GM19467 (cell line): Measurements from ENCODE around the gene PLXNA4.

Experiments
- ATAC-seq: cut with Tn5 transposase; IDR thresholded peaks from one replicate; pipeline ENCODE4 v1.9.1; 2021; ENCODE audit warnings: mild to moderate bottlenecking, moderate library complexity; ENCODE audit not compliant: unreplicated experiment

The PLXNA4 gene

DNA sequence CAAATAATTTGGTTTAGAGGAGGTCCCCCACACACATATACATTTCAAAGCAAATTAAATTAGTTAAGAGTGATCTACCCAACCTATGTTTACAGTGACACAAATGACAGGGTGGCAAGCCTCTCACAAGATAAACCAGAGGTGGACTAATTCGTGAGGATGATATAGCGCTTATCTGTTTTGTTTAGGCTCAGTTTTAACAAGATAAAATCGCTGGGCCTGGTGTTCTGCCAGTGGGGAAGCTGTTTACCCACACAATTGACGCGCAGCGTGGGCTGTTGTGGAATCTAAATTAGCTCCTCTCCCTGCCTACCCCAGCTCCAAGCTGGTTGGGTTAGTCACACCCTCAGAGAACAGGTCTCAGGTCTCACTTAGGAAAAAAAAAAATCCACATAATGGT is 16.7 kb upstream of the PLXNA4 start:
- no peak for ATAC-seq

DNA sequence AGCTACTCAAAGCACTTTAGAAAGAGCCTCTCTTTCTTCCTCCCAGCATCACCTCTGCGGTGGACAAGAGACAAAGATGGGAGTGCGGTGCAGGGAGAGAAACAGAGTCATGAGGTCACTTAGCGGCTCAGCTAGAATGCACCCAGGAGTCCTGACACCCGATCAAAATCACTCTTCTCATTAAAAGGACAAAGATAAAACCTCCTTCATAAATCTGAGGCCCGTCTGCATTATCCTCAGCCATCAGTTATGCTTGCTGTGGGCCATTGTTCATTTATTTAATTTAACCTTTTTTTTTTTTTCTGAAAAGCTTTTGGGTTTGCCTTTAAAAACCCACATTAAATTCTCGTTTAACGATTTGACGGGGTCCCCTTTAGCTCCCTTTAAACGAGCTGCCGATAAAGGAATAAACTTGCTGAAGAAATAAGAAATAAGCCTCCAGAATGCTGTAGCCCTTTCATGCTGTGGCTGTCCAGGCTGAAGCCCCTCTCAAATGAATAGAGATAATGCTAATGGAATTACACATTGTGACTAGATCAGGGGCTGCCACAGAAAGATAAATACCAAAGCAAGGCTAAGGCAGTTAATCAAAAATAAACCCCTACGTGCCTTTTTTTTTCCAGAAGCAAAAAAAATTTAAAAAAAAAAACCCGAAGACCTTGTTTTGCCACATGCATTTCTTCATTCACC is 16.1 kb upstream of the PLXNA4 start:
- ATAC-seq = no peak

DNA sequence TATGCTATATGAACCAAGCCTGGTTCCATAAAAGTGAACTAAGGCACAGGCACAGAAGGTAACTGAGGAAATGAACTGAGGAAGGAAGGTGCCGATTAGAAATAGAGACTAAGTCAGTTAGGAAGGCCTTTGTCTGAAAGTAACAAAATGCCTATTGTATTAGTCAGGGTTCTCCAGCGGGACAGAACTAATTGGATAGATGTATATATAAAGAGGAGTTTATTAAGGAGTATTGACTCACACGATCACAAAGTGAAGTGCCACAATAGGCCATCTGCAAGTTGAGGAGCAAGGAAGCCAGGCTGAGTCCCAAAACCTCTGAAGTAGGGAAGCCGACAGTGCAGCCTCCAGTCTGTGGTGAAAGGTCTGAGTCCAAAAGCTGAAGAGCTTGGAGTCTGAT is 13.9 kb upstream of the PLXNA4 start:
- ATAC-seq = no peak

DNA sequence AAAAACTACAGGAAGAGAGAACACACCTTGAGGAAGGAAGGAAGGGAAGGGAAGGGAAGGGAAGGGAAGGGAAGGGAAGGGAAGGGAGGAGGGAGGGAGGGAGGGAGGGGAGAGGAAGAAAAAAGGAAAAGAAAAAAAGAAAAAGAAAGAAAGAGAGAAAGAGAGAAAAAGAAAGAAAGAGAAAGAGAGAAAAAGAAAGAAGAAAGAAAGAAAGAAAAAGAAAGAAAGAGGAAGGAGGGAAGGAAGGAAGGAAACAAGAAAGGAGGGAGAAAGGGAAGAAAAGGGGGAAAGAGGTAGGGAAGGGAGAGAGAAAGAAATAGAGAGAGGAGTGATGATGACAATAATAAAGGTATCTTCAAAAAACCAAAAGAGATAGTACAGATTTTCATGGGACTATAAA is 12.3 kb upstream of the PLXNA4 start:
- ATAC-seq = no peak

DNA sequence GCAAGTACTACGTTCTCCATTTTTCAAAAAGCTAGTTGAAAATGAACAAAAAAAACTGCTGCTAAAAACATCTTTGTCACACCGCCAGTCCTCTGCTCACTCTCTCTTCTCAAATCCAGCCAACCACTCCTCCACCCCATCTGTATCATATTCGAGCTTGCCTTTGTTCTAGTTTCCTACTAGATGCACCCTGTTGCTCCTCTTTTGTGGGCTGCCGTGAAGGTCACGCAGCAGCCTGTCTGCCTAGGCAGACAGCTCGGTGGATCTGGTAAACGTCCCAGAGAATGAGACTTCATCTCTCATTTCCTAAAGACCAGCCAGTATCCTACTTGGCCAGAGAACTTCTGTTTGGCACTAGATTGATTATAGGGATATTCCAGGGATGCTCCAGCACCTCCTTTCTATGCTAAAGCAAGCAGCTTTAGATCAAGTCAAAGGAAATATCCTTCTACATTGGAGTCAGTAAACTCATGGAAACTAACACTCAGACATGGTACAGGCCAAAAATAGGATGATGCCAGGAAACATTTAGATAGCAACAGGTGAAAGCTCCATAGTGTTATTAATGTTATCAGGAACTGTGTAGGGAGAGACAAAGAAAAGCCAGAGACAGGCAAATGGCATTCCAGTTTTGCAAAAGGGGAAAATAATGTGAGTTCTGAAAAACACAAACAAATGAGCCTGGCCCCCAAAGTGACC is 8.7 kb upstream of the PLXNA4 start:
- no peak for ATAC-seq

DNA sequence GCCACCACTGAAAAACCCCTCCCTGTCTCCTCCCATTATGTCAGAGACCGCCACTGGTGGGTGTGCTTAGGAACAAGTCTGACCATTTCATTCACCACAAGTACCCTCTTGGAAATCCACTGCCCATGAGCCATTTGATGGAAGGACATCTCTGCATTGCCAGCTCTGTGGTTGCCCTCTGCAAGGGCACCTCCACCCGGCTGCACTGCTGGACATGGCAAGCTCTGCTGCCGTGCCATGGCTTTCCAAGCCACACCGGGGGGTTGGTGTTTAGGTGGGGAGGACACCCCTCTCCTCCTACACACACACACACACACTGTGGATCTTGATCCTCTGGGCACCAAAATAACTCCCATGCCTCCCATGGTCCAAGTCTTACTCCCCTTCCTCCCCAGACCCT is 5.2 kb upstream of the PLXNA4 start:
- ATAC-seq = no peak

DNA sequence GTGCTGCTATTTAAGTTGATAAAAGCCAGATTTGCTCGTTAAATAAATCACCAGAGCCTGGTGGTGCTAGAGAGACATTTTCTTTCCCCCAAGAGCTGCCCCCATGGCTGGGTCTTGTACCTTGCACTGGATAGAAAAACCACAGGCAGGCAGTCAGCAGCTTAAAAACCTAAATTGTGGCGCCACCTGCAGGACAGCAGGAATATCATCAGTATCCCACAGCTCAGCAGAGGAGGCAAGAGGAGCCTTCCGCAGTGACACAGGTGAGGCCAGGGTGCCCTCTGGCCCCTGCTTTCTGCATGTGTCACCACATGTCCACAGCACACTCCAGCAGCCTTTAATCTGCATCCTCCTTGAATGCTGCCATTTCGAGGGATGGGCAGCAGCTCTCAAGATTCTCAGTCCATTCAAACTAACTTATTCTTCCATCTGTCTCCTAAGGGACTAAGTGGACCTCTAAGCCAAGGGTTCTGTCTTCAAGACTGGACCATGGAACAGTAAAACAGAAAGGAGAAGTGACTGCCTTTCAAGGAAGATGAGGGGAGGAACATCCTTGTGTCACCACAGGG is 4.5 kb upstream of the PLXNA4 start:
- peak; percentile 59 for ATAC-seq

DNA sequence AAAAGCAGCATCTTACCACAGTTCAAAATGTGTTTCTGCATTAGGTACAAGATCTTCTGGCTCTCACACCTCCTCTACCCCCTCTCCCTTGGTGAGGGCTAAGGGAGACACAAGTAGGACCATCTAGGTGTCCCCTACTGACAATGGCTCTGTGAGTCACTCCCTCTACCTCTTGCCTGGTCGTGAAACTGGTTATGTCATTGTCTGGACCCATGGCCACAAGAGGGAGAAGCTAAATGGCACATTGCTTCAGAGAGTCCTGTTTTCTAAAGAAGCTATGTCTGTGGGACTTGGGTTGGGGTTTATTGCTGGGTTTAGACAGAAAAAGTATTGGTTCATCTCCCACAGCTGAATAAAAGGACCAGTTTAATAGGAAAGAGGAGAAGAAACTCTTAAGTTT is 4.0 kb upstream of the PLXNA4 start:
- no peak for ATAC-seq

DNA sequence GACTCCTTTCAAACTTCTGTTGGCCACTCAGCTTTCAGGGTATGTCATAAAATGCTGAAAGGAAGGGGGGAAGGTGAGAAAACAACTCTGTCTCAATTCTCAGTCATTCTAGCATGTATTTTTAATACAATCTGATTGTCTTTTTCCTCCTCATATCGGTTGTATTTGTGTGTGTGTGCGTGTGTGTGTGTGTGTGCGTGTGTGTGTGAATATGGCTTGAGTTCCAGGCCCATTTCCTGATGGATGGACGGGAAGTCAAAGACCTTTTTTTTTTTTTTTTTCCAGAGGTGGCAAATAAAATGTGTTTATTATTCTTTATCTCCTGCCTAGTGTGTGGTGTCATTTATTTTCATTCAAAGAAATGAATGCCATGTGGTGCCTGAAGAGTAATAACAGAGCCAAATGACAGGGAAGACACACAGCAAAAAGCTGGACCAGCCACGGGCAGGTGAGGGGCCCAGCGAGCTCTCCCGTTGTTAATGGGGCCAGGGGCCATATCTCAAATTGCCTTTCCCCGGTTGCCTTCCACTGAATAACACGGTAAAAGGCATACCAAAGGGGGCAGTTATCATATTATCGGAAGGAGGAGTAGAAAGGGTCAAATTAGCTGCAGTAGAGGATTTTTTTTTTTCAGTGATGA is 3.1 kb upstream of the PLXNA4 start:
- ATAC-seq = no peak

DNA sequence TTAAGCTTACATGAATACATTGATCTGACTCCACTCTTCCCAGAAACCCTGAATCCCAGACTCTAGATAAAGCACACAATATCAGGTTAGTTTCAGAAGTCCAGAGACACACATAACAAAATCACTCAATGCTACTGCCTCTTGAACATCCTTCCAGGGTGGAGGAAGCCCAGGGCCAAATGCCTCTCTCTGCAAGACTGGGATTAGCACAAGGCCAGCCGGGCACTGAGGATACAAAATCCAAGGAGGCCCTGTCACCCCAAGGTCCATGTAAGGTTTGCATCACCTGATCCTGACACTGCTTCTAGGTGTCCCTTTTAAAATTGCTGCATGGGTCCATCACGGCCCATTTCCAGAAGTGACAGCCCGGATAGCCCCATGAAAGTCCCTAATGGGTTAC is 2.6 kb upstream of the PLXNA4 start:
- no peak for ATAC-seq

DNA sequence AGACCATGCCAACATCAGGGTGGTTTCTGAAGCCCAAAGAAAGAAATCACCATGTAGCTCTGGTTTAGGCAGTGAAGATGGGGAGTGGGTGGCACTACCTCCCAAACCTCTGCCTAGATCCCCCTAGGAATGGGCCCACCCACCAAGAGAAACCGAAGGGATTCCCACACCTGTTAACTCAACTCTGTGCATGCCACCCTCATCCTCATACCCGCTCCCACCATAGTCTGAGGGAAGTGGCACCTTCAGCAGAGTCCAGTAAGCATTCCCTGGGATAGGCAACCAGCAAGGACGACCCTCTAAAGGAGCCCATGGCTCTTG is 1.7 kb upstream of the PLXNA4 start:
- no peak for ATAC-seq

DNA sequence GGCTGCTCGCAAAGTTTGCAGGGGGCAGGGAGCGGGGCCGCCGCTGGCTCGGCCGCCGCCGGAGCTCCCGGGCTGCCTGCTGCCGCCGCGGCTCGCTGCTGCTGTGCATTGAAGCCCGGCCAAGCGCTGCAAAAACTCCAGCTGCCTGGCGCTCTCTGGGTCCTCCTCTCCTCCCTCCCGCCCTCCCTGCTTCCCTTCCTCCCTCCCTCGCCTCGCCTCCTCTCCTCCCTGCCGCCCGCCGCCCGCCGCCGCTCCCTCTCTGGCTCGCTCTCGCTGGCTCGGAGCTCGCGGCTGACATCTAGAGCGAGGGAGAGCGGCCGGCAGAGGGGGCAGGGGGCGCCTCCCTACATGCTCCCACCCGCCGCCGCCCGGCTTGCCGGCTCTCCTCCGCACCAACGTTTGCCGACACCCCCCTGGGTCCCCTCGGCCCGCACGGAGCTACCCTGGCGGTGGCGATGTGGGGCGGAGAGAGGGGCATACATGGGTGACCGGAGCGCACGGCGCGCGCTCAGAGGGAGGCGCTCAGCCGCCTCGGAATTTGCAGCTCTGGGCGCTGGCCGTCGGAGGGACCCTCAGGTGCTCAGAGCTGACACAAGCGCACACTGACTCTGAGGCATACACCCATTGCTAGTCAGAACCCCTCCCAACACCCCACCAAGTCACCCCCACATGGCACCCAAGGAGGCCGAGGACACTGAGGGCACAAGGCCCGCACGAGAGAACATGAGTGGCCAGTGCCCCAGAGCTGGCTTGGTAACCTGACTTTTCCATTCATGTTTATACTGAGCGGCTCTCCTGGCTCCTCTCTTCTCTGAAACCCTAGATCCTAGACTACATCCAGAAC is 1.2 kb upstream of the PLXNA4 start:
- ATAC-seq = no peak

DNA sequence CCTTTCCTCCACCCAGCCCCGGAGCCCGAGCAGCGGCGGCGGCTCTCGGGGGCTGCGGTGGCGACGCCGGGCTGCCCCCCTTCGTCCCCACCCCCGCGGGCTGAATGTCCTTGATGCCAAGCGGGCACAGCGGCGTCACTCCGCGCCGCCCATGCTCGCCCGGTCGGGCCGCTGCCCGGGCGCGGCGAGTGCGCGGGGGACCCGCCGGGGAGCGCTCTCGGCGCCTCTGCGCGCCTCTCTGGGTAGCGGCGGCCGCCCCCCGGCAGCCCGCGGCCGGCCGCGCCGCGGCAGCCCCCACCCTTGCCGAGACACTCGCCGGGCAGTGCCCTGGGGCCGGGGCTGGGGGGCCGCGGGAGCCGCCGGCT is 433 bp upstream of the PLXNA4 start:
- no peak for ATAC-seq

DNA sequence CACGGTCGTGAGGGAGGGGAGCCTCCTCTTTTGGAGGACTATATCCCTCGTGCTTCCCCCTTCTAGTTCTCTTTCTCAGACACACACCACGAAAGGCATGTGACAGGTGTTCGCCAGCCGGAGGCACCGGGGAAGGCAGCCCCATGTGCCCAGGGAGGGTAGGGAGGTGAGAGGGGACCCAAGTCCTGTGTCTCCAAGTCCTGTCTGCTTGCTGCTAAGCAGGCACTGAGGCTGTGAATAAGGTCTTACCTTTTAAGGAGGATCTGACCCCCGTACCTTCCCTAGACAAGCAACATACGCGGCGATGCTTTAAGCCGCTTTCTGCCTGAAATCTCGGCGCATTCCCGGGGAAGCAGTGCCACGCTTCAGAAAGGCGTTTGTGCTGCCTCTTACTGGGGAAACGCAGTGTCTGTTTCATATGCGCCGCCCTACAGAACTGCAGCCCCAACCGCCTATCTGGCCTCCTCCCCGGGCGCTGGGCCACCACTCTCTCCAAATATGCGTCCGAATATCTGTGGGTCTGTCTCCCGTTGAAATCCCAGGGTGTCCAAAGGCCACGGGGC is 770 bp downstream of the PLXNA4 start:
- ATAC-seq = no peak

DNA sequence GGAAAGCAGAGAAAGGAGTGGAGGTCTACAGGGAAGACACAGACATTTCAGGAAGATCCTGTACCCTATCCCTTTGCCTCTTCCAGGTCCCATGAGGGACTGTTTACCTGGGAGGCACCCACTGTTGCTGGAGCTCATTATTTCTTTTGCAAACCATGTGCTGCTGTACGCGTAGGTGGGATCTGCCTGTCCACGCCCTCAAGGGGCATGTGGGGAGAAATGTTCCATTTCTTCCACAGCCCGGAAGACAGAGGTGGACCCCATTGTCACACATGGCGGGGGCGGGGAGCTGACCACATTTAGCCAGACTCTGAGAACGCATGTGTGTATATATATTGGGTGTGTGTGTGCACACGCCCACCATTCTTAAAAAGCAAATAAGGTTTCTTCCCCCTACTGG is 2.0 kb downstream of the PLXNA4 start:
- ATAC-seq = no peak

DNA sequence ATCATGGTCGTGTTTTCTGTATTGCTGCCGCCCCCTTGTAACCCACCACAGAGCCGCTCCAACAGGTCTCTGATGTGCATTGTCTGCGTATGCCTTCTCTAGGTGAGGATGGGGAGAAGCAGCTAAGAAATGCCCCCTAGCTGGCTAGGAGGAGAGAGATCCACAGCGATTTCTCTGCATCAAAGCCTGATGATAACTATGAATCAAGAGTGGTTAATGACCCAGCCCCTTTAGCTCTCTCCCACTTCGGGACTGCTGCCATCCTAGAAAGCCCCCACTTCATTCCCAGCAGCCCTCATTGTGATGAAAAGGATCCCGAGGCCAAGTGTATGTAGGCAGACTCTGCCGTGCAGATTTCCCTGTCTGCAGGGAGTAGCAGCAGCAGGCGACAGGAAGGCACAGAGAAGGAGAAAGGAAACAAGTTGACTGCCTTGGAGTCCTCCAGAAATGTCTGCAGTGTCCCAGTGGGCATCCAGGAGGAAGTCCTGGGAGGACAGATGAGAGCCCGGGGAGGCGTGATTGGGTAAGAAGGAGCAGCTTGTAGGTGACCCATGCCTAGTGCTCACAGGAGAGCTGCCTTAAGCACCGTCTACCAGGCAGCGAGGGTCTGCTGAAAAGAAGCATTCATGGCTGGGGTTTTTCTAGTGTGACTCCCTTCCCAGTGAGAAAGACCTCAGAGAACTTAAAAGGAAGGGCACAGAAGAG is 2.9 kb downstream of the PLXNA4 start:
- ATAC-seq = no peak

DNA sequence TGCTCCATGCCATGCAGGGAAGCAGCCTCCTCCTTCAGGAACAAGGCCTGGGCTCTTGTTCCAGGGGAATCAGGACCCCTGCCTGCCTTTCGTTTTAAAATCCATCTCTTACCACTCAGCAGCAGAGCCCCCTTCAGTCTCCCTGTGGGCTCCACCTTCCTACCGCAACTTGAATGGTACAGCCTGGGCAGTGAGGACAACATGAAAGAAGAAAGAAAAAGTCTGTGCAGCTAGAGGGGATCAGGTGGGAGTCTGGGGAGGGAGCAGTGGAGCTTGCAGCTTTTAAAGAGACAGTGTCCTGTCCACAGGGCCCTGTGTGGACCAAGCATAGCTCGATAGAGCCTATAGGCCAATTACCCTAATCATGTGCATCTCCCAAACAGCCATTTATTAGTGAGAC is 3.7 kb downstream of the PLXNA4 start:
- ATAC-seq = no peak

DNA sequence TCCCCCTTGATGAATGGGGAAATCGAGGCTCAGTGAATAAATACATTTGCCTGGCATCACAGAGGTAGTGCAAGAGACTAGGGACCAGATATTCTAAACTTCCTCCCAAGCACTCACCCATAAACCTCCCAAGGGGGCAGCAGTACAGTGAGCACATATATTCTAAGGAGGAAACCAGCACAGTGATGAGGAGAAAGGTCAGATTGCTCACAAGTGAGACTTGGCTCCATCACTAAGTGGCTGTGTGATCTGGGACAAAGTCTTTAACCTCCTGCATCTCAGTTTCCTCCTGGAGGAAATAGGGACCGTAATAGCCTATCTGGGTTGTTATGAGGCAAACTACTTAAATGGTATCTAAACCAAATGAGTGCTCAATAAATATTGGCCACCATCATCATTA is 4.3 kb downstream of the PLXNA4 start:
- ATAC-seq = no peak

DNA sequence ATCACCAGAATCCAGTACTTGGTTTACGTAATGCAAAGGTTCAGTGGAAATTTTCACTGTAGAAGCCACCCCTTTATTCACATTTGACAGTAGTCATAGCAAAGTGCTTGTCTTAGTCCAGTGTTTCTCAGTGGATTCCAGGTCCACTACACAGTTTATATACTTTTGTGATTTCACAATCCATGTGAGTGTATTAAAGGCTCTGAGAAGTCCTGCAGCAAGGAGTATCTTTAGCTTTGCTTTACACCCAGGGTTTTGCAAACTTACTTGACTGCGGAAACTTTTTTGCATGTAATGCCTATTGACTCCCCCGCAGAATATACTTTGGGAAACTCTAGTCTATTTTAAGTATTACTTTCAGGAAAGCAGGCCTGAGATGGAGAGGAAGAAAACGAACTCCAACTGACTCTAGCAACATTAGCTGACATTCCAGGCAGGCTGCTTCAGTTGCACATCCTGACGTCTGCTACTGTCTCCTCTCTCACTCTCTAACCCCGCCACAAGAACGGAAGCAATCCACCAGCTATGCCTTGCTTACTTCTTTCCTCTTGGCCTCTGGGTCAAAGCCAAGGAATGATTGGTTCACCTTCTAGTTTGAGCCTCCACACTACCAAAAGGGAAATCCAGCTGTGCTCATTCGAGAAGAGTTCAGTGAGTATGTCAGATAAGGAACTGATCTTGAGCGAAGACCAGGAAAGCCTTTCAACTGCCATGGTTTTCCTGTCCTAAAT is 6.2 kb downstream of the PLXNA4 start:
- no peak for ATAC-seq

DNA sequence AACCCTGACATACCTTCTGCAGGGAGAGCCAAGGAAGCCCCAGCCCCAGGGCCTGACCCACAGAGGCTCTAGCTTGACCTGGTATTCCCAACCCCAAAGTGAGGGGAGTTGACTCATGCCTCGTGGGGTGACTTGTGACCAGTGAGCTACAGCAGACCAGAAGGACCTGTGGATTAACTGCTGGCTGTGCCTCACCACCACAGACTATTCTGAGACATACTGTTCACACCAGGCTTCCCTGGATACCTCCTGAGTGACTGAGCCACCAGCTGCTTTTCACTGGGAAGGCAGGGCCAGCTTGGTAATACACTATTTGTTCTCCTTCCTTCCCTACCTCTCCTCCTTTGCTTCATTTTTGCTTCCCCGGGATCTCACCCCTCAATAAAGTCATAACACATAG is 7.3 kb downstream of the PLXNA4 start:
- no peak for ATAC-seq
